GM12878 (cell line): Measurements from ENCODE around the gene SAP130.

Source experiments
- FOXM1 ChIP-seq: IDR thresholded peaks from 2 replicates; pipeline ENCODE4 v1.6.1; 2012; ENCODE audit warnings: low read depth, mild to moderate bottlenecking, inconsistent platforms, low read length, moderate library complexity
- GABPA ChIP-seq: IDR thresholded peaks from 2 replicates; pipeline ENCODE4 v1.6.1; 2014; ENCODE audit warnings: antibody characterized with exemption, low read depth, mild to moderate bottlenecking, inconsistent platforms
- HDAC2 ChIP-seq: fragments of 200-600 bp; sonication (generic); IDR thresholded peaks from 2 replicates; pipeline ENCODE4 v1.6.1; 2017
- POLR2A ChIP-seq: IDR thresholded peaks from 2 replicates; pipeline ENCODE4 v1.6.1; 2011; ENCODE audit warnings: low read depth, mild to moderate bottlenecking, low read length
- RAD21 ChIP-seq: IDR thresholded peaks from 2 replicates; pipeline ENCODE4 v1.6.1; 2011; ENCODE audit warnings: mild to moderate bottlenecking, low read depth, low read length, moderate library complexity; ENCODE audit not compliant: insufficient read depth
- SP1 ChIP-seq: IDR thresholded peaks from one replicate; pipeline ENCODE4 v1.6.1; 2011; ENCODE audit warnings: low read depth, low read length
- TCF12 ChIP-seq: IDR thresholded peaks from 2 replicates; pipeline ENCODE4 v1.6.1; 2011; ENCODE audit warnings: low read depth, mild to moderate bottlenecking, low read length
- TF ChIP-seq, protein P1 (sequence below), 3 experiments: IDR thresholded peaks in 2 of 3; conservative IDR thresholded peaks in 1 of 3; 2 replicates each; pipeline ENCODE4 v1.5.1; 2011; ENCODE audit warnings: low read depth in 3 of 3, low read length in 3 of 3, mild to moderate bottlenecking in 3 of 3, control low read depth in 2 of 3, moderate library complexity in 2 of 3, inconsistent platforms in 1 of 3, mixed read lengths in 1 of 3; ENCODE audit not compliant: control insufficient read depth in 2 of 3, insufficient read depth in 1 of 3; ENCODE audit errors: extremely low read depth in 1 of 3
- TF ChIP-seq, protein P2 (sequence below): IDR thresholded peaks from 2 replicates; pipeline ENCODE4 v1.6.1; 2012; ENCODE audit warnings: improper control_type of control experiment, low read depth, low read length; ENCODE audit not compliant: insufficient replicate concordance
- TF ChIP-seq, protein P3 (sequence below): fragments of 450-650 bp; conservative IDR thresholded peaks from 2 replicates; pipeline ENCODE4 v1.6.1; 2017; ENCODE audit warnings: mild to moderate bottlenecking, moderate library complexity
- TF ChIP-seq, protein P4 (sequence below): fragments of 450-650 bp; formaldehyde crosslinking; IDR thresholded peaks from 2 replicates; pipeline ENCODE4 v1.5.0; 2022; ENCODE audit warnings: mild to moderate bottlenecking, missing genetic modification characterization
- TF ChIP-seq, protein P5 (sequence below): IDR thresholded peaks from 2 replicates; pipeline ENCODE4 v1.6.1; 2011; ENCODE audit warnings: low read depth, low read length, improper control_type of control experiment, borderline replicate concordance

DNA sequence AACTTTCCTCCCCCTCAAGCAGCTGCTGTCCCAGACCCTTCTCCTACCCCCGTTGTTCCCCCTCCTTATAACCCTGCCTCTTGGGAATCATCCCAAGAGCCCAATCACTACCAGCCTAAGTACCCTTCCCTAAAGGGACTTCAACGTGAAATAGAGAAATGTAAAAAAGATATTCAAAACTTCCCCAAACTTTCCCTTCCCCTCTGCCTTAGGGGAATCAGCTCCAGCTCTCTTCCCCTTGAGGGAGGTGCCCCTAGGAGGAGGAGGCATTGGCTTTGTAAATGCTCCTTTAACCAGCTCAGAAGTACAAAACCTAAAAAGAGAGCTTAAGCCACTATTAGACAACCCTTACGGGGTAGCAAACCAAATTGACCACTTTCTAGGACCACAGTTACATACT is 10.6 kb upstream of the SAP130 start:
- TF ChIP-seq, protein P1, sequence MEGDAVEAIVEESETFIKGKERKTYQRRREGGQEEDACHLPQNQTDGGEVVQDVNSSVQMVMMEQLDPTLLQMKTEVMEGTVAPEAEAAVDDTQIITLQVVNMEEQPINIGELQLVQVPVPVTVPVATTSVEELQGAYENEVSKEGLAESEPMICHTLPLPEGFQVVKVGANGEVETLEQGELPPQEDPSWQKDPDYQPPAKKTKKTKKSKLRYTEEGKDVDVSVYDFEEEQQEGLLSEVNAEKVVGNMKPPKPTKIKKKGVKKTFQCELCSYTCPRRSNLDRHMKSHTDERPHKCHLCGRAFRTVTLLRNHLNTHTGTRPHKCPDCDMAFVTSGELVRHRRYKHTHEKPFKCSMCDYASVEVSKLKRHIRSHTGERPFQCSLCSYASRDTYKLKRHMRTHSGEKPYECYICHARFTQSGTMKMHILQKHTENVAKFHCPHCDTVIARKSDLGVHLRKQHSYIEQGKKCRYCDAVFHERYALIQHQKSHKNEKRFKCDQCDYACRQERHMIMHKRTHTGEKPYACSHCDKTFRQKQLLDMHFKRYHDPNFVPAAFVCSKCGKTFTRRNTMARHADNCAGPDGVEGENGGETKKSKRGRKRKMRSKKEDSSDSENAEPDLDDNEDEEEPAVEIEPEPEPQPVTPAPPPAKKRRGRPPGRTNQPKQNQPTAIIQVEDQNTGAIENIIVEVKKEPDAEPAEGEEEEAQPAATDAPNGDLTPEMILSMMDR (IDR thresholded peaks at IDR 0.05 in 2 of 3, conservative IDR thresholded peaks at IDR 0.05 in 1 of 3; ENCODE audit: control insufficient read depth in 2 of 3, extremely low read depth in 1 of 3, insufficient read depth in 1 of 3, low read depth in 3 of 3, low read length in 3 of 3): no peak
- no peak for TF ChIP-seq HDAC2
- TF ChIP-seq RAD21: no peak
- TF ChIP-seq, protein P2, sequence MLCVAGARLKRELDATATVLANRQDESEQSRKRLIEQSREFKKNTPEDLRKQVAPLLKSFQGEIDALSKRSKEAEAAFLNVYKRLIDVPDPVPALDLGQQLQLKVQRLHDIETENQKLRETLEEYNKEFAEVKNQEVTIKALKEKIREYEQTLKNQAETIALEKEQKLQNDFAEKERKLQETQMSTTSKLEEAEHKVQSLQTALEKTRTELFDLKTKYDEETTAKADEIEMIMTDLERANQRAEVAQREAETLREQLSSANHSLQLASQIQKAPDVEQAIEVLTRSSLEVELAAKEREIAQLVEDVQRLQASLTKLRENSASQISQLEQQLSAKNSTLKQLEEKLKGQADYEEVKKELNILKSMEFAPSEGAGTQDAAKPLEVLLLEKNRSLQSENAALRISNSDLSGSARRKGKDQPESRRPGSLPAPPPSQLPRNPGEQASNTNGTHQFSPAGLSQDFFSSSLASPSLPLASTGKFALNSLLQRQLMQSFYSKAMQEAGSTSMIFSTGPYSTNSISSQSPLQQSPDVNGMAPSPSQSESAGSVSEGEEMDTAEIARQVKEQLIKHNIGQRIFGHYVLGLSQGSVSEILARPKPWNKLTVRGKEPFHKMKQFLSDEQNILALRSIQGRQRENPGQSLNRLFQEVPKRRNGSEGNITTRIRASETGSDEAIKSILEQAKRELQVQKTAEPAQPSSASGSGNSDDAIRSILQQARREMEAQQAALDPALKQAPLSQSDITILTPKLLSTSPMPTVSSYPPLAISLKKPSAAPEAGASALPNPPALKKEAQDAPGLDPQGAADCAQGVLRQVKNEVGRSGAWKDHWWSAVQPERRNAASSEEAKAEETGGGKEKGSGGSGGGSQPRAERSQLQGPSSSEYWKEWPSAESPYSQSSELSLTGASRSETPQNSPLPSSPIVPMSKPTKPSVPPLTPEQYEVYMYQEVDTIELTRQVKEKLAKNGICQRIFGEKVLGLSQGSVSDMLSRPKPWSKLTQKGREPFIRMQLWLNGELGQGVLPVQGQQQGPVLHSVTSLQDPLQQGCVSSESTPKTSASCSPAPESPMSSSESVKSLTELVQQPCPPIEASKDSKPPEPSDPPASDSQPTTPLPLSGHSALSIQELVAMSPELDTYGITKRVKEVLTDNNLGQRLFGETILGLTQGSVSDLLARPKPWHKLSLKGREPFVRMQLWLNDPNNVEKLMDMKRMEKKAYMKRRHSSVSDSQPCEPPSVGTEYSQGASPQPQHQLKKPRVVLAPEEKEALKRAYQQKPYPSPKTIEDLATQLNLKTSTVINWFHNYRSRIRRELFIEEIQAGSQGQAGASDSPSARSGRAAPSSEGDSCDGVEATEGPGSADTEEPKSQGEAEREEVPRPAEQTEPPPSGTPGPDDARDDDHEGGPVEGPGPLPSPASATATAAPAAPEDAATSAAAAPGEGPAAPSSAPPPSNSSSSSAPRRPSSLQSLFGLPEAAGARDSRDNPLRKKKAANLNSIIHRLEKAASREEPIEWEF: no peak
- no peak for TF ChIP-seq SP1
- TF ChIP-seq, protein P3, sequence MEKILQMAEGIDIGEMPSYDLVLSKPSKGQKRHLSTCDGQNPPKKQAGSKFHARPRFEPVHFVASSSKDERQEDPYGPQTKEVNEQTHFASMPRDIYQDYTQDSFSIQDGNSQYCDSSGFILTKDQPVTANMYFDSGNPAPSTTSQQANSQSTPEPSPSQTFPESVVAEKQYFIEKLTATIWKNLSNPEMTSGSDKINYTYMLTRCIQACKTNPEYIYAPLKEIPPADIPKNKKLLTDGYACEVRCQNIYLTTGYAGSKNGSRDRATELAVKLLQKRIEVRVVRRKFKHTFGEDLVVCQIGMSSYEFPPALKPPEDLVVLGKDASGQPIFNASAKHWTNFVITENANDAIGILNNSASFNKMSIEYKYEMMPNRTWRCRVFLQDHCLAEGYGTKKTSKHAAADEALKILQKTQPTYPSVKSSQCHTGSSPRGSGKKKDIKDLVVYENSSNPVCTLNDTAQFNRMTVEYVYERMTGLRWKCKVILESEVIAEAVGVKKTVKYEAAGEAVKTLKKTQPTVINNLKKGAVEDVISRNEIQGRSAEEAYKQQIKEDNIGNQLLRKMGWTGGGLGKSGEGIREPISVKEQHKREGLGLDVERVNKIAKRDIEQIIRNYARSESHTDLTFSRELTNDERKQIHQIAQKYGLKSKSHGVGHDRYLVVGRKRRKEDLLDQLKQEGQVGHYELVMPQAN: no peak
- TF ChIP-seq TCF12: no peak
- TF ChIP-seq FOXM1: no peak
- TF ChIP-seq, protein P4, sequence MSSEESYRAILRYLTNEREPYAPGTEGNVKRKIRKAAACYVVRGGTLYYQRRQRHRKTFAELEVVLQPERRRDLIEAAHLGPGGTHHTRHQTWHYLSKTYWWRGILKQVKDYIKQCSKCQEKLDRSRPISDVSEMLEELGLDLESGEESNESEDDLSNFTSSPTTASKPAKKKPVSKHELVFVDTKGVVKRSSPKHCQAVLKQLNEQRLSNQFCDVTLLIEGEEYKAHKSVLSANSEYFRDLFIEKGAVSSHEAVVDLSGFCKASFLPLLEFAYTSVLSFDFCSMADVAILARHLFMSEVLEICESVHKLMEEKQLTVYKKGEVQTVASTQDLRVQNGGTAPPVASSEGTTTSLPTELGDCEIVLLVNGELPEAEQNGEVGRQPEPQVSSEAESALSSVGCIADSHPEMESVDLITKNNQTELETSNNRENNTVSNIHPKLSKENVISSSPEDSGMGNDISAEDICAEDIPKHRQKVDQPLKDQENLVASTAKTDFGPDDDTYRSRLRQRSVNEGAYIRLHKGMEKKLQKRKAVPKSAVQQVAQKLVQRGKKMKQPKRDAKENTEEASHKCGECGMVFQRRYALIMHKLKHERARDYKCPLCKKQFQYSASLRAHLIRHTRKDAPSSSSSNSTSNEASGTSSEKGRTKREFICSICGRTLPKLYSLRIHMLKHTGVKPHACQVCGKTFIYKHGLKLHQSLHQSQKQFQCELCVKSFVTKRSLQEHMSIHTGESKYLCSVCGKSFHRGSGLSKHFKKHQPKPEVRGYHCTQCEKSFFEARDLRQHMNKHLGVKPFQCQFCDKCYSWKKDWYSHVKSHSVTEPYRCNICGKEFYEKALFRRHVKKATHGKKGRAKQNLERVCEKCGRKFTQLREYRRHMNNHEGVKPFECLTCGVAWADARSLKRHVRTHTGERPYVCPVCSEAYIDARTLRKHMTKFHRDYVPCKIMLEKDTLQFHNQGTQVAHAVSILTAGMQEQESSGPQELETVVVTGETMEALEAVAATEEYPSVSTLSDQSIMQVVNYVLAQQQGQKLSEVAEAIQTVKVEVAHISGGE (CRISPR knock-in tag): no peak
- no peak for TF ChIP-seq GABPA
- TF ChIP-seq, protein P5, sequence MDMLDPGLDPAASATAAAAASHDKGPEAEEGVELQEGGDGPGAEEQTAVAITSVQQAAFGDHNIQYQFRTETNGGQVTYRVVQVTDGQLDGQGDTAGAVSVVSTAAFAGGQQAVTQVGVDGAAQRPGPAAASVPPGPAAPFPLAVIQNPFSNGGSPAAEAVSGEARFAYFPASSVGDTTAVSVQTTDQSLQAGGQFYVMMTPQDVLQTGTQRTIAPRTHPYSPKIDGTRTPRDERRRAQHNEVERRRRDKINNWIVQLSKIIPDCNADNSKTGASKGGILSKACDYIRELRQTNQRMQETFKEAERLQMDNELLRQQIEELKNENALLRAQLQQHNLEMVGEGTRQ: no peak
- no peak for TF ChIP-seq POLR2A
